Measurements from ENCODE around the gene TCP11L2.

GRCh38 chr12:106289196-106289681 is 13.3 kb upstream of the TCP11L2 start:
- TF ChIP-seq CTCF (IDR thresholded peaks at IDR 0.05; ENCODE audit: low read depth, low read length) (no peak), EZH2phosphoT487 (IDR thresholded peaks at IDR 0.05; ENCODE audit: low read depth) (no peak)
